MM.1S (cell line): ENCODE measurements around the gene ABCC8.

Source experiments
- DNase-seq: peaks from one replicate; pipeline ENCODE4 v3.0.0-alpha.2; 2015
- H2AFZ ChIP-seq: fragments of 300-600 bp; sonication (generic); 2 replicates; pipeline ENCODE4 v1.6.0; 2016; ENCODE audit warnings: antibody characterized with exemption, low read length
- H3F3A ChIP-seq: fragments of 300-600 bp; sonication (generic); 2 replicates; pipeline ENCODE4 v1.6.1; 2016; ENCODE audit warnings: mild to moderate bottlenecking, antibody characterized with exemption, low read length, moderate library complexity, mixed read lengths; ENCODE audit not compliant: insufficient read depth
- H3K27ac ChIP-seq: fragments of 300-600 bp; sonication (generic); 2 replicates; pipeline ENCODE4 v1.5.1; 2016; ENCODE audit warnings: mild to moderate bottlenecking, low read length
- H3K27me3 ChIP-seq: fragments of 300-600 bp; sonication (generic); replicated peaks from 2 replicates; pipeline ENCODE4 v1.6.0; 2016; ENCODE audit warnings: low read length; ENCODE audit not compliant: insufficient read depth
- H3K36me3 ChIP-seq: fragments of 300-600 bp; sonication (generic); replicated peaks from 2 replicates; pipeline ENCODE4 v1.6.1; 2016; ENCODE audit warnings: mild to moderate bottlenecking, low read length, mixed read lengths; ENCODE audit not compliant: insufficient read depth
- H3K4me1 ChIP-seq: fragments of 300-600 bp; sonication (generic); 2 replicates; pipeline ENCODE4 v1.6.1; 2016; ENCODE audit warnings: low read length, mixed read lengths
- H3K4me2 ChIP-seq: fragments of 300-600 bp; sonication (generic); 2 replicates; pipeline ENCODE4 v1.6.0; 2016; ENCODE audit warnings: low read depth, low read length
- H3K4me3 ChIP-seq: fragments of 300-600 bp; sonication (generic); 2 replicates; pipeline ENCODE4 v1.5.1; 2016; ENCODE audit warnings: low read length, mixed read lengths
- H3K79me2 ChIP-seq: fragments of 300-600 bp; sonication (generic); 2 replicates; pipeline ENCODE4 v1.6.1; 2016; ENCODE audit warnings: mixed run types, low read length, mixed read lengths
- H3K9ac ChIP-seq: fragments of 300-600 bp; sonication (generic); 2 replicates; pipeline ENCODE4 v1.6.1; 2016; ENCODE audit warnings: low read length, mixed read lengths
- H3K9me2 ChIP-seq: fragments of 300-600 bp; sonication (generic); replicated peaks from 2 replicates; pipeline ENCODE4 v1.6.1; 2016; ENCODE audit warnings: mild to moderate bottlenecking, low read length, mixed read lengths; ENCODE audit not compliant: insufficient read depth
- H3K9me3 ChIP-seq: fragments of 300-600 bp; sonication (generic); replicated peaks from 2 replicates; pipeline ENCODE4 v1.6.1; 2016; ENCODE audit warnings: mild to moderate bottlenecking, low read length, mixed read lengths; ENCODE audit not compliant: insufficient read depth
- H4K20me1 ChIP-seq: fragments of 300-600 bp; sonication (generic); 2 replicates; pipeline ENCODE4 v1.6.1; 2016; ENCODE audit warnings: mild to moderate bottlenecking, low read length, moderate library complexity, mixed read lengths; ENCODE audit not compliant: insufficient read depth
- EZH2 ChIP-seq: fragments of 300-600 bp; sonication (generic); optimal IDR thresholded peaks from 2 replicates; pipeline ENCODE3; 2017; ENCODE audit warnings: low read depth, mild to moderate bottlenecking, antibody characterized with exemption, low read length, mixed read lengths
- EZH2phosphoT487 ChIP-seq: fragments of 300-600 bp; sonication (generic); IDR thresholded peaks from 2 replicates; pipeline ENCODE4 v1.6.1; 2018; ENCODE audit warnings: antibody characterized with exemption, low read length
- TF ChIP-seq, protein P1 (sequence below): fragments of 300-600 bp; sonication (generic); IDR thresholded peaks from 2 replicates; pipeline ENCODE4 v1.5.1; 2016; ENCODE audit warnings: antibody characterized with exemption, low read length, mixed read lengths

Gene ABCC8

DNA sequence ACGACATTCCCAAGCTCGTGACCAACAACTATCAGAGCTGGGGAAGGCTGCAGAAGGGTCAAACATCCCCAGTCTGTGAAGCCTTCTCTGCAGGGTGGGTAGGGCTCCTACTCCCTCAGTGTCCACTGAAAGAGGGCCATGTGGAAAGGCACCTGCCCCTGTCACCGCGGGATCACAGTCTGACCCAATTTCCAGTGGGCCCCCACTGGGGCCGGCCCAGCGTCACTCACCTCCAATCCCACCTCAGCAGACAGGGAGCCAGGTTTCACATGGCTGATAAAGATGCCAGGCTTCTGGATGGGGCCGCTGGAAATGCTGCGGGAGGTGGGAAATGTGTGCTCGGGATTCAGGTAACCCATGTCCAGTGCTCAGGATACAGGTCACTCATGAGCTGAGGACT is 47.6 kb upstream of the ABCC8 start:
- no peak overlapping the region for H3K9ac ChIP-seq
- H3K9me2 ChIP-seq: no peaks in the 10 kb centered on the region
- no peaks in the 10 kb centered on the region for H3K9me3 ChIP-seq
- no peaks in the 10 kb centered on the region for H3K79me2 ChIP-seq
- no peaks in the 10 kb centered on the region for H4K20me1 ChIP-seq
- H3K4me3 ChIP-seq: no peak overlapping the region
- no peak overlapping the region for H3K27ac ChIP-seq
- DNase-seq: no peak
- no peak overlapping the region for H2AFZ ChIP-seq
- no peaks in the 10 kb centered on the region for H3K4me1 ChIP-seq
- H3K27me3 ChIP-seq: peaks cover 20% of the 10 kb centered on the region
- TF ChIP-seq EZH2phosphoT487 (no peak), EZH2 (no peak)
- TF ChIP-seq, protein P1, sequence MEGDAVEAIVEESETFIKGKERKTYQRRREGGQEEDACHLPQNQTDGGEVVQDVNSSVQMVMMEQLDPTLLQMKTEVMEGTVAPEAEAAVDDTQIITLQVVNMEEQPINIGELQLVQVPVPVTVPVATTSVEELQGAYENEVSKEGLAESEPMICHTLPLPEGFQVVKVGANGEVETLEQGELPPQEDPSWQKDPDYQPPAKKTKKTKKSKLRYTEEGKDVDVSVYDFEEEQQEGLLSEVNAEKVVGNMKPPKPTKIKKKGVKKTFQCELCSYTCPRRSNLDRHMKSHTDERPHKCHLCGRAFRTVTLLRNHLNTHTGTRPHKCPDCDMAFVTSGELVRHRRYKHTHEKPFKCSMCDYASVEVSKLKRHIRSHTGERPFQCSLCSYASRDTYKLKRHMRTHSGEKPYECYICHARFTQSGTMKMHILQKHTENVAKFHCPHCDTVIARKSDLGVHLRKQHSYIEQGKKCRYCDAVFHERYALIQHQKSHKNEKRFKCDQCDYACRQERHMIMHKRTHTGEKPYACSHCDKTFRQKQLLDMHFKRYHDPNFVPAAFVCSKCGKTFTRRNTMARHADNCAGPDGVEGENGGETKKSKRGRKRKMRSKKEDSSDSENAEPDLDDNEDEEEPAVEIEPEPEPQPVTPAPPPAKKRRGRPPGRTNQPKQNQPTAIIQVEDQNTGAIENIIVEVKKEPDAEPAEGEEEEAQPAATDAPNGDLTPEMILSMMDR: no peak
- H3K4me2 ChIP-seq: no peak overlapping the region
- no peaks in the 10 kb centered on the region for H3K36me3 ChIP-seq
- no peaks in the 10 kb centered on the region for H3F3A ChIP-seq

DNA sequence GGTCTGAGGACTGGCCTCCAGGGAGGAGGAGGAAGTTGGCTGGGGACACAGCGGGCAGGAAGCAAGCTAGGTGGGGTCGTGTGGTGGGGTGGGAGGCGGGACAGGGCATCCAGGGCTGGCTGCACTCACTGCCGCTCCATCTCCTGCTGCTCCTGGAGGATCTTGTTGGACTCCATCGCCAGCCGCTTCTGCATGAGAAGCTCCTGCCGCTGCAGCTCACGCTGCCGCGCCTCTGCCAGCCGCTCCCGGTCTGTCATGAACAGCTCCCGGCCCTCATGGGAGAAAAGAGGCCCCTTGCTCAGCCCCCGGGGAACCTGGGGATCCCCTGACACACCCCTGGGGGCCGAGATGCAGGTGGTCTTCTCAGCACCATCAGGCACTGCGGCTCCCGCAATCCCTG is 46.0 kb upstream of the ABCC8 start:
- Histone ChIP-seq H3K9ac (no peak overlapping the region), H2AFZ (no peak overlapping the region), H3K27me3 (peaks cover 11% of the 10 kb centered on the region; the same call in 1 of the 2 replicates), H3K9me3 (no peaks in the 10 kb centered on the region), H3K27ac (no peak overlapping the region), H3K4me2 (no peak overlapping the region), H3K36me3 (no peaks in the 10 kb centered on the region), H4K20me1 (no peaks in the 10 kb centered on the region), H3K4me3 (no peak overlapping the region), H3K4me1 (no peaks in the 10 kb centered on the region), H3F3A (no peaks in the 10 kb centered on the region), H3K79me2 (no peaks in the 10 kb centered on the region), H3K9me2 (no peaks in the 10 kb centered on the region)
- no peak for TF ChIP-seq EZH2phosphoT487
- no peak for DNase-seq

DNA sequence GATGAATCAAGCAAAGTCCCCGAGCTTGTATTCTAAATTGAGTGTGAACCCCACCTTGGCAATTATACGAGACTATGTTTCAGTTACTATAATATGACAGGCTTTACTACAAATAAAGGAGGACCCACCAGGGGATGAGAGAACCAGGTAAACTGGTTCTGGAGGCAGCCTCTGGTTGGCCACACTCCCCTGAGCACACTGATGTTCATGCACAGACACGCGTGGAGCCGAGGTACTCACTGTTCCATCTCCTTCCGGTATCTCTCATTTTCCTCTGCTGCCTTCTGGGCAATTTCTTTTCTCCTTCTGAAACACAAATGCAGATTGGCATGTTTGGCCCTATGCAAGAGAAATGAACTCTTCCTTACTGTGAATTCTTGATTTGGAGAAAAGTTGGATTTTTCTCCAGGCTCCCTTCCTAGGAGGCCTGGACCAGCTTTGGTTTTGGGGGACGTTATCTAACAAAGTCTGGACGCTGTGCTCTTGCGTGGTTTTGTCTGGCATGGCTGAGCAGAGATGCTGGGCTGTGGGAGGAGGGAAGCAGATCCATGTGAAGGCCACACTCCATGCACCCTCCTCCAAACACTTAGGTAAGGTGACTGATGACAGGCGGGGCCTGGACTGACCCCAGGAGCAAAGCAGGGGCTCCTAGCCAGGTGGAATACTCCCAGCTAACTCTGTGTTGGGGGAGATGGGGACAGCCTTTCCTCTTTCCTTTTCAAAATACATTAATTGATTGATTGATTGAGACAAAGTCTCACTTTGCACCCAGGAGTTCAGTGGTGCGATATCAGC is 44.7 kb upstream of the ABCC8 start:
- no peaks in the 10 kb centered on the region for H3K79me2 ChIP-seq
- H3K27ac ChIP-seq: no peak overlapping the region
- peaks cover 11% of the 10 kb centered on the region; the same call in 1 of the 2 replicates for H3K27me3 ChIP-seq
- no peaks in the 10 kb centered on the region for H3K9me2 ChIP-seq
- TF ChIP-seq, protein P1: no peak
- TF ChIP-seq EZH2phosphoT487 (no peak), EZH2 (no peak)
- no peak overlapping the region for H3K4me2 ChIP-seq
- no peaks in the 10 kb centered on the region for H3K9me3 ChIP-seq
- H2AFZ ChIP-seq: no peak overlapping the region
- no peaks in the 10 kb centered on the region for H3K4me1 ChIP-seq
- H3F3A ChIP-seq: no peaks in the 10 kb centered on the region
- no peaks in the 10 kb centered on the region for H3K36me3 ChIP-seq
- no peak overlapping the region for H3K9ac ChIP-seq
- H3K4me3 ChIP-seq: no peak overlapping the region
- DNase-seq: no peak
- H4K20me1 ChIP-seq: no peaks in the 10 kb centered on the region

DNA sequence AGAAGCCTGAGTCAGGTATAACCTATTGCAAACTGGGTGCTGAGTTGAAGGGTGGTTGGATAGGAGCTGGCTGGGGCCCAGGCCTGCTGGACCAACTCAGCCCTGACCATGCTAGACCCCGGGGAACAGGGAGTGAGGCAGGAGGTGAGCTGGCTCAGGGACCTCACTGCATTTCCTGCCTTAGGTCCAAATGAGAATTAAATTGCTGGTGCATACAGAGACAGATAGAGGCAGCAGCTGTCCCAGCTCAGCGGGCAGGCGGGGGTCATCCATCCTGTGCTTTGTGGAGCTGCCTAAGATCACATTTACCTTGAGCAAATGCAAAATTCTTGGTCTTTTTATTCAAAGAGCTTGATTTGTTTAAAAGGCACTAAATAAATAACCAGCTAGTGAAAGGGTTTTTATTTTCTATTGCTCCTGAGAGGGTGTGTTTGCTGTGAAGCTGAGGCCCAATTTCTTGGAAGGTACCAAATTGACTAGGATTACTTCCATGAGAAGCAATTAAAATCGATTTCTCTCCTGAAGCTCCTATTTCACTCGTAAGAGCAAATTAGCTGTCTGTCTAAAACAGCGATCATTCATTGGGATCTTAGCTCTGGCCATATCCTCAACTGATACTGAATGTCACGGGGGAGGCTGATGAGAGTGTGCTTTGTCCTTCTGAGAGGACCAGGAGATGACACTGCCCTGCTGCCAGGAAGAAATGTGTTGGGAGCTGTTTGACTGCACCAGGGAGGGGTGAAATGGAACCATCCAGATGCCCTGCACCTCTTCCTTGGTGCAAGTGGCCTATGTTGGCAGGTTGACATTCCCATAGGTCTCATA is 42.6 kb upstream of the ABCC8 start:
- no peak overlapping the region for H2AFZ ChIP-seq
- DNase-seq: no peak
- no peaks in the 10 kb centered on the region for H3K4me1 ChIP-seq
- TF ChIP-seq EZH2phosphoT487 (no peak), EZH2 (no peak)
- TF ChIP-seq, protein P1: no peak
- H3K4me2 ChIP-seq: no peak overlapping the region
- H4K20me1 ChIP-seq: no peaks in the 10 kb centered on the region
- no peak overlapping the region for H3K27ac ChIP-seq
- H3K79me2 ChIP-seq: no peaks in the 10 kb centered on the region
- H3K4me3 ChIP-seq: no peak overlapping the region
- no peaks in the 10 kb centered on the region for H3F3A ChIP-seq
- H3K36me3 ChIP-seq: no peaks in the 10 kb centered on the region
- no peaks in the 10 kb centered on the region for H3K9me3 ChIP-seq
- H3K9ac ChIP-seq: no peak overlapping the region
- H3K27me3 ChIP-seq: no peaks in the 10 kb centered on the region; the same call in 1 of the 2 replicates
- no peaks in the 10 kb centered on the region for H3K9me2 ChIP-seq
